ENCODE measurements around the gene IFIT3. TPM values are rescaled to one million over a fixed set of nuclear protein-coding genes. Genes with fewer than 3 reads are reported as not detected.
A peak's percentile ranks its signal among the peaks of the same experiment; 100 is the strongest.

The IFIT3 gene
- total and polyA plus RNA-seq, 2 donors (not counting 1 experiment from before 2014, with no cell fraction given), result 33.5 to 62.9 TPM

DNA sequence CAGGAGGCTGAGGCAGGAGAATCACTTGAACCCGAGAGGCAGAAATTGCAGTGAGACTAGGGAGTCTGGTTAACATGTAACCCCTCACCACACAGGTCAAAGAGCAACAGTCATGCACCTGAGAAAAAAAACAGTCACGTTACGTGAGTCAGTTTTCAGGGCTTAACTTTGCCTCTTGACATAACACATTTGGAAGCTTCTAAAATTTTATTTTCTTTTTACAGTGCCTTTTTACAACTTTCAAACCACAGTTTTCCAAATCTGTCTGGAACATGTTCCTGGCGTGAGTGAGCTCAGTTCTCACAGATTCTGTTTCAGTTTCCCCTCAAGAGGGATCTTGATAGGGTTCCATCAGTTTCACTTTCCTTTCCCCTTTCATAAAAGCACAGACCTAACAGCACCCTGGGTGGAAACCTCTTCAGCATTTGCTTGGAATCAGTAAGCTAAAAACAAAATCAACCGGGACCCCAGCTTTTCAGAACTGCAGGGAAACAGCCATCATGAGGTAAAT lies 4.4 kb downstream of the IFIT3 start:
- H3K27ac ChIP-seq (ENCODE audit: insufficient read depth, low read length), result peak overlapping the region; percentile 69
- peak overlapping the region; percentile 81 for H3K4me2 ChIP-seq (ENCODE audit: extremely low read depth, insufficient read depth, low read length)
- H3K9ac ChIP-seq (ENCODE audit: insufficient read depth, low read length), result peak overlapping the region; percentile 34
- H2AFZ ChIP-seq (ENCODE audit: low read length), result no peak overlapping the region
- no peaks in the 10 kb centered on the region for H3K9me3 ChIP-seq (ENCODE audit: control insufficient read depth, insufficient read depth, low read depth, low read length)
- DNase-seq (ENCODE audit: low read depth in 2 of 2), result peak; percentile 60 to 81
- no peaks in the 10 kb centered on the region for H3K36me3 ChIP-seq (ENCODE audit: control insufficient read depth, insufficient read depth, low read length)
- H3K79me2 ChIP-seq (ENCODE audit: control insufficient read depth, insufficient read depth, low read length), result peaks cover 21% of the 10 kb centered on the region
- H3K4me1 ChIP-seq (ENCODE audit: control insufficient read depth, extremely low read depth, insufficient read depth, low read length), result peaks cover 8% of the 10 kb centered on the region
- no peaks in the 10 kb centered on the region for H3K27me3 ChIP-seq (ENCODE audit: control insufficient read depth, insufficient read depth, low read length)
- no peak for TF ChIP-seq EZH2 (IDR thresholded peaks at IDR 0.05; ENCODE audit: low read length, missing control alignments)
- TF ChIP-seq, protein P1, sequence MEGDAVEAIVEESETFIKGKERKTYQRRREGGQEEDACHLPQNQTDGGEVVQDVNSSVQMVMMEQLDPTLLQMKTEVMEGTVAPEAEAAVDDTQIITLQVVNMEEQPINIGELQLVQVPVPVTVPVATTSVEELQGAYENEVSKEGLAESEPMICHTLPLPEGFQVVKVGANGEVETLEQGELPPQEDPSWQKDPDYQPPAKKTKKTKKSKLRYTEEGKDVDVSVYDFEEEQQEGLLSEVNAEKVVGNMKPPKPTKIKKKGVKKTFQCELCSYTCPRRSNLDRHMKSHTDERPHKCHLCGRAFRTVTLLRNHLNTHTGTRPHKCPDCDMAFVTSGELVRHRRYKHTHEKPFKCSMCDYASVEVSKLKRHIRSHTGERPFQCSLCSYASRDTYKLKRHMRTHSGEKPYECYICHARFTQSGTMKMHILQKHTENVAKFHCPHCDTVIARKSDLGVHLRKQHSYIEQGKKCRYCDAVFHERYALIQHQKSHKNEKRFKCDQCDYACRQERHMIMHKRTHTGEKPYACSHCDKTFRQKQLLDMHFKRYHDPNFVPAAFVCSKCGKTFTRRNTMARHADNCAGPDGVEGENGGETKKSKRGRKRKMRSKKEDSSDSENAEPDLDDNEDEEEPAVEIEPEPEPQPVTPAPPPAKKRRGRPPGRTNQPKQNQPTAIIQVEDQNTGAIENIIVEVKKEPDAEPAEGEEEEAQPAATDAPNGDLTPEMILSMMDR (conservative IDR thresholded peaks at IDR 0.05 in 1 of 2, IDR thresholded peaks at IDR 0.05 in 1 of 2; ENCODE audit: low read depth in 1 of 2, low read length in 2 of 2), result no peak
- no peaks in the 10 kb centered on the region for H4K20me1 ChIP-seq (ENCODE audit: control insufficient read depth, extremely low read depth, insufficient read depth, low read length)
- H3K4me3 ChIP-seq (replicated peaks in 1 of 4; ENCODE audit: control extremely low read depth in 1 of 4, insufficient read depth in 1 of 4, low read depth in 3 of 4, low read length in 4 of 4), result peak overlapping the region; percentile 49 to 65 (median 55)

- no peak for DNase-seq (ENCODE audit: low read depth in 2 of 2)
- Histone ChIP-seq H3K79me2 (ENCODE audit: control insufficient read depth, insufficient read depth, low read length) (peaks cover 12% of the 10 kb centered on the region), H4K20me1 (ENCODE audit: control insufficient read depth, extremely low read depth, insufficient read depth, low read length) (no peaks in the 10 kb centered on the region), H3K27ac (ENCODE audit: insufficient read depth, low read length) (no peak overlapping the region), H3K9me3 (ENCODE audit: control insufficient read depth, insufficient read depth, low read depth, low read length) (no peaks in the 10 kb centered on the region), H3K4me1 (ENCODE audit: control insufficient read depth, extremely low read depth, insufficient read depth, low read length) (peaks cover 2% of the 10 kb centered on the region), H3K4me3 (replicated peaks in 1 of 4; ENCODE audit: control extremely low read depth in 1 of 4, insufficient read depth in 1 of 4, low read depth in 3 of 4, low read length in 4 of 4) (no peak overlapping the region), H2AFZ (ENCODE audit: low read length) (no peak overlapping the region), H3K9ac (ENCODE audit: insufficient read depth, low read length) (no peak overlapping the region), H3K4me2 (ENCODE audit: extremely low read depth, insufficient read depth, low read length) (no peak overlapping the region), H3K27me3 (ENCODE audit: control insufficient read depth, insufficient read depth, low read length) (no peaks in the 10 kb centered on the region), H3K36me3 (ENCODE audit: control insufficient read depth, insufficient read depth, low read length) (peaks cover 2% of the 10 kb centered on the region)
- TF ChIP-seq, protein P1 (conservative IDR thresholded peaks at IDR 0.05 in 1 of 2, IDR thresholded peaks at IDR 0.05 in 1 of 2; ENCODE audit: low read depth in 1 of 2, low read length in 2 of 2), result no peak
- TF ChIP-seq EZH2 (IDR thresholded peaks at IDR 0.05; ENCODE audit: low read length, missing control alignments), result no peak
These were observed 7.4 kb downstream of the IFIT3 start for GRCh38 chr10:89335226-89335625.

DNA sequence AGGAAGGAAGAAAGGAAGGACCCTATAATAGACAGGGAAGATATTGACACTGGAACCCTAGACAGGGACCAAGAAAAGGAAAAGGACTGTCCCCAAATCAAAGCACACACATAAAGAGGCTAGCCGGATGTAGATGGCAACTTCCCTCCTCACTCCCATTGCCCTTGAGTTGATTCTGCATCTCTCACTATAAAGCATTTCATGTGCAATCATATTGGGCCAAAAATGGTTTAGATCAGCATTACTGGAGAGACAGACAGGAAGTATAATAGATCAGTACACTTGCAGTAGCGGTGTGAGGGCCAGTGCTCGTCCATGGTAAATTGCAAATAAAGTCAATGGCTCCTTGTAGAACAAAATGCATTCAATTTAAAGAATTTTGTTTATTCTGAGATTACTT lies 8.4 kb downstream of the IFIT3 start:
- H3K27me3 ChIP-seq (ENCODE audit: control insufficient read depth, insufficient read depth, low read length), result no peaks in the 10 kb centered on the region
- H3K4me1 ChIP-seq (ENCODE audit: control insufficient read depth, extremely low read depth, insufficient read depth, low read length), result peaks cover 2% of the 10 kb centered on the region
- no peak overlapping the region for H3K27ac ChIP-seq (ENCODE audit: insufficient read depth, low read length)
- H4K20me1 ChIP-seq (ENCODE audit: control insufficient read depth, extremely low read depth, insufficient read depth, low read length), result no peaks in the 10 kb centered on the region
- TF ChIP-seq, protein P1 (conservative IDR thresholded peaks at IDR 0.05 in 1 of 2, IDR thresholded peaks at IDR 0.05 in 1 of 2; ENCODE audit: low read depth in 1 of 2, low read length in 2 of 2), result no peak
- no peak for TF ChIP-seq EZH2 (IDR thresholded peaks at IDR 0.05; ENCODE audit: low read length, missing control alignments)
- peaks cover 2% of the 10 kb centered on the region for H3K36me3 ChIP-seq (ENCODE audit: control insufficient read depth, insufficient read depth, low read length)
- no peak overlapping the region for H3K4me3 ChIP-seq (replicated peaks in 1 of 4; ENCODE audit: control extremely low read depth in 1 of 4, insufficient read depth in 1 of 4, low read depth in 3 of 4, low read length in 4 of 4)
- no peak overlapping the region for H3K4me2 ChIP-seq (ENCODE audit: extremely low read depth, insufficient read depth, low read length)
- no peak for DNase-seq (ENCODE audit: low read depth in 2 of 2)
- H3K79me2 ChIP-seq (ENCODE audit: control insufficient read depth, insufficient read depth, low read length), result peaks cover 5% of the 10 kb centered on the region
- H2AFZ ChIP-seq (ENCODE audit: low read length), result no peak overlapping the region
- no peaks in the 10 kb centered on the region for H3K9me3 ChIP-seq (ENCODE audit: control insufficient read depth, insufficient read depth, low read depth, low read length)
- no peak overlapping the region for H3K9ac ChIP-seq (ENCODE audit: insufficient read depth, low read length)

All from fibroblast of lung (primary cell).